ENCODE results near the gene TERT. TPM values are rescaled to one million over a fixed set of nuclear protein-coding genes. Genes with fewer than 3 reads are reported as not detected.
"Not testable (repeated sequence)": the region's sequence is repeated elsewhere in the genome, so short reads cannot be mapped to it uniquely, and the experiment has no call there.

TERT gene
- total and polyA plus RNA-seq, 3 experiments from 2014 or later = 2.0 to 2.5 TPM; not detected in 1

- ChIA-PET POLR2A (no interaction called here), CTCF (no interaction called here)
- Histone ChIP-seq H3K4me1 (ENCODE audit: insufficient read depth, low read length) (no peaks in the 10 kb centered on the region), H3K9me3 (ENCODE audit: low read length) (no peaks in the 10 kb centered on the region), H3K36me3 (ENCODE audit: insufficient read depth, low read length) (no peaks in the 10 kb centered on the region), H3K27ac (ENCODE audit: low read depth, low read length) (no peak overlapping the region), H3K4me3 (ENCODE audit: low read length) (no peak overlapping the region), H3K27me3 (ENCODE audit: insufficient read depth, low read length, poor library complexity, severe bottlenecking) (no peaks in the 10 kb centered on the region)
- Mint-ChIP-seq H3K27ac (no peak overlapping the region), H3K4me3 (no peak overlapping the region), H3K36me3 (no peaks in the 10 kb centered on the region), H3K27me3 (no peaks in the 10 kb centered on the region), H3K9me3 (no peaks in the 10 kb centered on the region), H3K4me1 (peaks cover 0 to 4% (median 0%) of the 10 kb centered on the region in 3 donors)
- DNase-seq = peak in 1 of 5 donors; percentile 42
These were observed 16.0 kb downstream of the TERT start for GRCh38 chr5:1278656-1279442.

- Mint-ChIP-seq H3K36me3 (no peaks in the 10 kb centered on the region), H3K27ac (no peak overlapping the region), H3K4me1 (peaks cover 0 to 4% (median 0%) of the 10 kb centered on the region in 3 donors), H3K4me3 (no peak overlapping the region), H3K27me3 (no peaks in the 10 kb centered on the region), H3K9me3 (no peaks in the 10 kb centered on the region)
- Histone ChIP-seq H3K4me1 (ENCODE audit: insufficient read depth, low read length) (no peaks in the 10 kb centered on the region), H3K27me3 (ENCODE audit: insufficient read depth, low read length, poor library complexity, severe bottlenecking) (no peaks in the 10 kb centered on the region), H3K36me3 (ENCODE audit: insufficient read depth, low read length) (no peaks in the 10 kb centered on the region), H3K4me3 (ENCODE audit: low read length) (no peak overlapping the region), H3K27ac (ENCODE audit: low read depth, low read length) (no peak overlapping the region), H3K9me3 (ENCODE audit: low read length) (no peaks in the 10 kb centered on the region)
- CTCF ChIA-PET = no interaction called here
- POLR2A ChIA-PET = no interaction called here
- DNase-seq = no peak
These were observed 16.7 kb downstream of the TERT start for GRCh38 chr5:1278216-1278615.

- Mint-ChIP-seq H3K27me3 (no peaks in the 10 kb centered on the region), H3K4me1 (peaks cover 0 to 4% (median 0%) of the 10 kb centered on the region in 3 donors), H3K9me3 (no peaks in the 10 kb centered on the region), H3K36me3 (no peaks in the 10 kb centered on the region), H3K4me3 (no peak overlapping the region), H3K27ac (no peak overlapping the region)
- CTCF ChIA-PET = no interaction called here
- no peaks in the 10 kb centered on the region for H3K9me3 ChIP-seq (ENCODE audit: low read length)
- POLR2A ChIA-PET = no interaction called here
- H3K4me1 ChIP-seq (ENCODE audit: insufficient read depth, low read length) = no peaks in the 10 kb centered on the region
- no peak overlapping the region for H3K4me3 ChIP-seq (ENCODE audit: low read length)
- no peaks in the 10 kb centered on the region for H3K27me3 ChIP-seq (ENCODE audit: insufficient read depth, low read length, poor library complexity, severe bottlenecking)
- no peak overlapping the region for H3K27ac ChIP-seq (ENCODE audit: low read depth, low read length)
- no peak for DNase-seq
- no peaks in the 10 kb centered on the region for H3K36me3 ChIP-seq (ENCODE audit: insufficient read depth, low read length)
These were observed 17.1 kb downstream of the TERT start for GRCh38 chr5:1277781-1278180.

- no peak overlapping the region for H3K4me3 Mint-ChIP-seq
- DNase-seq = no peak
- no peaks in the 10 kb centered on the region for H3K36me3 Mint-ChIP-seq
- Histone ChIP-seq H3K27ac (ENCODE audit: low read depth, low read length) (no peak overlapping the region), H3K36me3 (ENCODE audit: insufficient read depth, low read length) (no peaks in the 10 kb centered on the region), H3K4me1 (ENCODE audit: insufficient read depth, low read length) (no peaks in the 10 kb centered on the region), H3K27me3 (ENCODE audit: insufficient read depth, low read length, poor library complexity, severe bottlenecking) (no peaks in the 10 kb centered on the region), H3K9me3 (ENCODE audit: low read length) (no peaks in the 10 kb centered on the region), H3K4me3 (ENCODE audit: low read length) (no peak overlapping the region)
- POLR2A ChIA-PET = no interaction called here
- CTCF ChIA-PET = no interaction called here
- H3K9me3 Mint-ChIP-seq = no peaks in the 10 kb centered on the region
- no peak overlapping the region for H3K27ac Mint-ChIP-seq
- no peaks in the 10 kb centered on the region for H3K27me3 Mint-ChIP-seq
- peaks cover 0 to 4% (median 0%) of the 10 kb centered on the region in 3 donors for H3K4me1 Mint-ChIP-seq
These were observed 17.5 kb downstream of the TERT start for GRCh38 chr5:1277331-1277730.

- Histone ChIP-seq H3K27me3 (ENCODE audit: insufficient read depth, low read length, poor library complexity, severe bottlenecking) (no peaks in the 10 kb centered on the region), H3K4me1 (ENCODE audit: insufficient read depth, low read length) (no peaks in the 10 kb centered on the region), H3K27ac (ENCODE audit: low read depth, low read length) (no peak overlapping the region), H3K36me3 (ENCODE audit: insufficient read depth, low read length) (no peaks in the 10 kb centered on the region), H3K4me3 (ENCODE audit: low read length) (no peak overlapping the region), H3K9me3 (ENCODE audit: low read length) (no peaks in the 10 kb centered on the region)
- Mint-ChIP-seq H3K27ac (no peak overlapping the region), H3K27me3 (no peaks in the 10 kb centered on the region), H3K36me3 (no peaks in the 10 kb centered on the region), H3K9me3 (no peaks in the 10 kb centered on the region), H3K4me3 (no peak overlapping the region), H3K4me1 (peaks cover 0 to 4% (median 0%) of the 10 kb centered on the region in 3 donors)
- ChIA-PET POLR2A (no interaction called here), CTCF (no interaction called here)
- no peak for DNase-seq
These were observed 17.9 kb downstream of the TERT start for GRCh38 chr5:1276930-1277329.

GRCh38 chr5:1275397-1276391, 19.2 kb downstream of the TERT start:
- H3K4me1 Mint-ChIP-seq; H3K36me3 ChIP-seq (ENCODE audit: insufficient read depth, low read length); H3K4me3 ChIP-seq (ENCODE audit: low read length); DNase-seq; H3K4me1 ChIP-seq (ENCODE audit: insufficient read depth, low read length); H3K27me3 Mint-ChIP-seq; H3K27ac Mint-ChIP-seq; H3K27me3 ChIP-seq (ENCODE audit: insufficient read depth, low read length, poor library complexity, severe bottlenecking); H3K27ac ChIP-seq (ENCODE audit: low read depth, low read length); POLR2A ChIA-PET; H3K4me3 Mint-ChIP-seq; H3K36me3 Mint-ChIP-seq; CTCF ChIA-PET; H3K9me3 ChIP-seq (ENCODE audit: low read length); H3K9me3 Mint-ChIP-seq: not testable (repeated sequence)

- peaks cover 0 to 2% of the 10 kb centered on the region in 2 donors for H3K27me3 Mint-ChIP-seq
- DNase-seq = no peak
- no peaks in the 10 kb centered on the region for H3K9me3 Mint-ChIP-seq
- no peaks in the 10 kb centered on the region for H3K36me3 Mint-ChIP-seq
- Histone ChIP-seq H3K27ac (ENCODE audit: low read depth, low read length) (no peak overlapping the region), H3K36me3 (ENCODE audit: insufficient read depth, low read length) (no peaks in the 10 kb centered on the region), H3K4me1 (ENCODE audit: insufficient read depth, low read length) (no peaks in the 10 kb centered on the region), H3K27me3 (ENCODE audit: insufficient read depth, low read length, poor library complexity, severe bottlenecking) (no peaks in the 10 kb centered on the region), H3K4me3 (ENCODE audit: low read length) (no peak overlapping the region), H3K9me3 (ENCODE audit: low read length) (no peaks in the 10 kb centered on the region)
- POLR2A ChIA-PET = no interaction called here
- CTCF ChIA-PET = no interaction called here
- peak overlapping the region in 2 of 8 donors; percentile 21 to 40 for H3K27ac Mint-ChIP-seq
- no peak overlapping the region for H3K4me3 Mint-ChIP-seq
- H3K4me1 Mint-ChIP-seq = peaks cover 0 to 4% (median 0%) of the 10 kb centered on the region in 3 donors
These were observed 20.4 kb downstream of the TERT start for GRCh38 chr5:1274471-1274870.

- Mint-ChIP-seq H3K27ac (no peak overlapping the region), H3K36me3 (no peaks in the 10 kb centered on the region), H3K4me3 (no peak overlapping the region), H3K4me1 (peaks cover 5 to 9% (median 7%) of the 10 kb centered on the region in 3 donors), H3K9me3 (no peaks in the 10 kb centered on the region), H3K27me3 (peaks cover 0 to 2% of the 10 kb centered on the region in 2 donors)
- no peak for DNase-seq
- Histone ChIP-seq H3K27ac (ENCODE audit: low read depth, low read length) (no peak overlapping the region), H3K4me1 (ENCODE audit: insufficient read depth, low read length) (peaks cover 4% of the 10 kb centered on the region), H3K36me3 (ENCODE audit: insufficient read depth, low read length) (no peaks in the 10 kb centered on the region), H3K4me3 (ENCODE audit: low read length) (no peak overlapping the region), H3K27me3 (ENCODE audit: insufficient read depth, low read length, poor library complexity, severe bottlenecking) (no peaks in the 10 kb centered on the region), H3K9me3 (ENCODE audit: low read length) (no peaks in the 10 kb centered on the region)
- CTCF ChIA-PET = no interaction called here
- POLR2A ChIA-PET = no interaction called here
These were observed 21.1 kb downstream of the TERT start for GRCh38 chr5:1273745-1274144.

Data from CD8-positive, alpha-beta memory T cell (primary cell).